K562 (cell line): ENCODE measurements around the gene STK11. TPM values are rescaled to one million over a fixed set of nuclear protein-coding genes. Genes with fewer than 3 reads are reported as not detected.

ENCODE experiments used
- ATAC-seq: fragments of 200-7000 bp; cut with Tn5 transposase; 3 replicates; pipeline ENCODE4 v1.9.1; 2020; ENCODE audit warnings: moderate library complexity
- BruUV-seq: library from RNA; stranded (reverse); fragments of 400-500 nt; replicated peaks from 2 replicates; lab custom pipeline; 2021; lab: Mats Ljungman, UMichigan
- CTCF ChIA-PET: fragments of 300-600 bp; formaldehyde crosslinking; extraction: SDS; loops from one replicate; lab custom pipeline; 2021; ENCODE audit warnings: low intra/inter-chr PET ratio; lab: Yijun Ruan, JAX
- POLR2A ChIA-PET: fragments of 300-600, 350-650 bp; sonication (Branson Sonifier 250); formaldehyde crosslinking; extraction: SDS; loops from one replicate; lab custom pipeline; 2021; ENCODE audit warnings: antibody characterized with exemption, inconsistent platforms; lab: Yijun Ruan, JAX
- DNase-seq, 4 experiments: peaks; one replicate each; pipeline versions ENCODE4 v3.0.0 to v3.0.0-alpha.2; 2011 to 2018; ENCODE audit warnings: low spot score in 3 of 4, mixed read lengths in 3 of 4; ENCODE audit errors: extremely low read depth in 1 of 4
- FAIRE-seq: peaks from 2 replicates; lab custom pipeline; 2011; peaks lifted over from hg19 to GRCh38; lab: Jason Lieb, UNC
- H2AFZ ChIP-seq: 2 replicates; pipeline ENCODE4 v1.6.0; 2011; ENCODE audit warnings: low read depth, low read length, control low read depth, inconsistent platforms
- H3K27ac ChIP-seq: fragments of 200-600 bp; 3 replicates; pipeline ENCODE4 v1.8.0; 2011; ENCODE audit warnings: low read depth, mild to moderate bottlenecking, control low read depth, inconsistent platforms, low read length, moderate library complexity, mixed read lengths; ENCODE audit errors: extremely low read depth
- H3K27me3 ChIP-seq, 2 experiments: fragments of 300-600 bp in 1 of 2; 2 replicates in 1 of 2; 3 replicates in 1 of 2; pipeline versions ENCODE4 v1.6.0 to v1.8.0; 2011; ENCODE audit warnings: inconsistent platforms in 2 of 2, low read length in 2 of 2, mild to moderate bottlenecking in 1 of 2, mixed read lengths in 1 of 2, moderate library complexity in 1 of 2; ENCODE audit not compliant: control insufficient read depth in 2 of 2, insufficient read depth in 2 of 2
- H3K36me3 ChIP-seq: fragments of 300-600 bp; 3 replicates; pipeline ENCODE4 v1.8.0; 2011; ENCODE audit warnings: mild to moderate bottlenecking, low read length, inconsistent platforms; ENCODE audit not compliant: control insufficient read depth, insufficient read depth
- H3K4me1 ChIP-seq, 2 experiments: fragments of 200-600 bp in 1 of 2; replicated peaks in 1 of 2; 2 replicates in 1 of 2; 3 replicates in 1 of 2; pipeline versions ENCODE4 v1.5.1 to v1.8.0; 2011; ENCODE audit warnings: inconsistent platforms in 2 of 2, low read length in 2 of 2, mild to moderate bottlenecking in 1 of 2, mixed read lengths in 1 of 2, moderate library complexity in 1 of 2; ENCODE audit not compliant: control insufficient read depth in 2 of 2, insufficient read depth in 2 of 2
- H3K4me2 ChIP-seq: 2 replicates; pipeline ENCODE4 v1.6.1; 2011; ENCODE audit warnings: low read length, control low read depth, inconsistent platforms, mixed read lengths; ENCODE audit not compliant: insufficient read depth
- H3K4me3 ChIP-seq: fragments of 200-600 bp; sonication (generic), shearing (Covaris generic); 2 replicates; pipeline ENCODE4 v1.5.1; 2016; ENCODE audit warnings: control low read depth, inconsistent platforms
- H3K79me2 ChIP-seq: fragments of 200-600 bp; 3 replicates; pipeline ENCODE4 v1.8.0; 2011; ENCODE audit warnings: low read length, inconsistent platforms; ENCODE audit not compliant: control insufficient read depth, insufficient read depth
- H3K9ac ChIP-seq, 2 experiments: 2 replicates each; pipeline versions ENCODE4 v1.6.0 to v1.6.1; 2011; ENCODE audit warnings: low read depth in 2 of 2, low read length in 2 of 2, control low read depth in 1 of 2, inconsistent platforms in 1 of 2, mild to moderate bottlenecking in 1 of 2, mixed read lengths in 1 of 2; ENCODE audit not compliant: insufficient read depth in 1 of 2
- H3K9me1 ChIP-seq: one replicate; pipeline ENCODE4 v1.6.0; 2011; ENCODE audit warnings: inconsistent platforms, mild to moderate bottlenecking, low read length, moderate library complexity; ENCODE audit not compliant: control insufficient read depth, insufficient read depth
- H3K9me3 ChIP-seq: replicated peaks from 2 replicates; pipeline ENCODE4 v1.5.1; 2011; ENCODE audit warnings: low read depth, low read length, inconsistent platforms; ENCODE audit not compliant: control insufficient read depth, insufficient read depth
- H4K20me1 ChIP-seq: replicated peaks from 2 replicates; pipeline ENCODE4 v1.6.1; 2011; ENCODE audit warnings: low read length, inconsistent platforms, mixed read lengths; ENCODE audit not compliant: control insufficient read depth, insufficient read depth
- ETV5 ChIP-seq: sonication (generic); formaldehyde crosslinking; IDR thresholded peaks from 2 replicates; pipeline ENCODE4 v1.4.0; 2020; ENCODE audit warnings: low read depth, mild to moderate bottlenecking, missing genetic modification reagents
- MGA ChIP-seq: fragments of 450-650 bp; IDR thresholded peaks from 2 replicates; pipeline ENCODE4 v1.6.1; 2016; ENCODE audit warnings: mild to moderate bottlenecking, moderate library complexity
- NCOA4 ChIP-seq: fragments of 450-650 bp; IDR thresholded peaks from 2 replicates; pipeline ENCODE4 v1.6.1; 2018; ENCODE audit warnings: mild to moderate bottlenecking; ENCODE audit not compliant: partially characterized antibody
- NCOA6 ChIP-seq: fragments of 450-650 bp; IDR thresholded peaks from 2 replicates; pipeline ENCODE4 v1.6.1; 2017; ENCODE audit warnings: mild to moderate bottlenecking
- NCOR1 ChIP-seq: fragments of 450-650 bp; IDR thresholded peaks from 2 replicates; pipeline ENCODE4 v1.6.1; 2016; ENCODE audit warnings: mild to moderate bottlenecking, moderate library complexity
- NFIC ChIP-seq: fragments of 450-650 bp; IDR thresholded peaks from 2 replicates; pipeline ENCODE4 v1.6.1; 2017; ENCODE audit warnings: mild to moderate bottlenecking, inconsistent platforms
- SMARCC2 ChIP-seq: fragments of 450-650 bp; IDR thresholded peaks from 2 replicates; pipeline ENCODE4 v1.6.1; 2017; ENCODE audit warnings: antibody characterized with exemption, moderate library complexity, mild to moderate bottlenecking, low read depth
- SUPT5H ChIP-seq: fragments of 450-650 bp; IDR thresholded peaks from 2 replicates; pipeline ENCODE4 v1.6.1; 2016
- TAF9B ChIP-seq: fragments of 450-650 bp; IDR thresholded peaks from 2 replicates; pipeline ENCODE4 v1.6.1; 2018; ENCODE audit warnings: mild to moderate bottlenecking; ENCODE audit not compliant: partially characterized antibody
- TEAD1 ChIP-seq, 2 experiments: fragments of 450-650 bp in 1 of 2; sonication (generic) in 1 of 2; formaldehyde crosslinking; IDR thresholded peaks; 2 replicates each; pipeline versions ENCODE4 v1.4.0 to v1.8.0; 2020 to 2022; ENCODE audit warnings: mild to moderate bottlenecking in 2 of 2, missing genetic modification reagents in 1 of 2
- ZNF431 ChIP-seq: sonication (generic); formaldehyde crosslinking; IDR thresholded peaks from 2 replicates; pipeline ENCODE4 v1.8.0; 2022; ENCODE audit warnings: mild to moderate bottlenecking, missing genetic modification reagents
- WGBS: fragments of 100-300 bp; shearing (Covaris generic); methylation state at CpG from one replicate; pipeline ENCODE4 v1.1.6; 2016; ENCODE audit warnings: low coverage, mixed read lengths; ENCODE audit not compliant: insufficient coverage; ENCODE audit errors: missing lambda C conversion rate; 5-methylcytosine and 5-hydroxymethylcytosine counted together
- in situ Hi-C: fragments of 300-500 bp; cut with MboI; formaldehyde crosslinking; loops from 4 replicates; pipeline ENCODE4 v1.15.0; 2018; ENCODE audit warnings: inconsistent platforms, mixed read lengths
- intact Hi-C: fragments of 100-400 bp; cut with micrococcal nuclease; formaldehyde crosslinking; loops from 2 replicates; pipeline ENCODE4 v1.14.2; 2022
- polyA plus RNA-seq, 8 experiments: library from polyadenylated mRNA; depleted of rRNA in 4 of 8; stranded (reverse) in 5 of 8; unstranded in 3 of 8; fragments of >200 nt; fragmentation: Nextera tagmentation in 2 of 8; fragmentation: Illumina TruSeq in 1 of 8; extraction: Ambion mirVana in 2 of 8; extraction: Trizol in 1 of 8; gene quantifications; 2 replicates each; pipeline versions ENCODE4 v1.2.1 to v1.2.3, GENCODE V29; 2011 to 2014; ENCODE audit warnings: inconsistent platforms in 1 of 8, missing spikeins in 1 of 8
- total RNA-seq, 7 experiments: library from RNA; depleted of rRNA in 6 of 7; stranded (reverse); fragments of >200 nt in 6 of 7; fragmentation: Illumina TruSeq in 2 of 7; extraction: Trizol in 2 of 7; gene quantifications; 2 replicates each; pipeline versions ENCODE4 v1.2.1 to v1.2.3, GENCODE V29; 2011 to 2021; ENCODE audit warnings: low replicate concordance in 1 of 7

Gene STK11
- total and polyA plus RNA-seq, 9 of the 15 experiments (the other 6 are each of a cell fraction or from before 2014, with no cell fraction given), result 0.15 to 96.5 (median 31.7) TPM

GRCh38 chr19:1245494-1246264 lies 40.1 kb downstream of the STK11 start:
- no TSS peak for BruUV-seq
- intact Hi-C loops (no loop called here), in situ Hi-C loops (loop anchor here (25.0 kb wide), 1 partner anchor 483 kb away; the partner anchor contains the start of gene MISP)
- H3K27ac ChIP-seq, result peak overlapping the region; percentile 69; the same call in 1 of the 3 replicates
- ChIA-PET POLR2A (interaction anchor here (0.6 to 5.6 kb wide), 3 partner anchors 23 to 31 kb away, joined by 3 to 90 read pairs (median 4); partner anchors contain the start of gene CIRBP), CTCF (interaction anchor here (4.5 kb wide), 1 partner anchor 22 kb away, joined by 51 read pairs; no protein-coding TSS in a partner anchor)
- H3K4me3 ChIP-seq, result no peak overlapping the region
- H4K20me1 ChIP-seq, result 0 out of 2 replicates have a peak, but pooled peaks cover 5% of the 10 kb centered on the region
- peaks cover 42% of the 10 kb centered on the region; the same call in 2 of the 3 replicates for H3K36me3 ChIP-seq
- H3K4me1 ChIP-seq, result peaks cover 47 to 95% of the 10 kb centered on the region in 2 experiments
- no peak for FAIRE-seq
- ATAC-seq, result no peak
- WGBS, result 66% methylated on average over 18 of the region's 26 CpGs
- no peaks in the 10 kb centered on the region for H3K9me3 ChIP-seq
- peaks cover 4% of the 10 kb centered on the region for H3K9me1 ChIP-seq
- no peak overlapping the region for H3K4me2 ChIP-seq
- H3K79me2 ChIP-seq, result peaks cover 54% of the 10 kb centered on the region
- H2AFZ ChIP-seq, result no peak overlapping the region
- no peak for DNase-seq
- peak overlapping the region in 1 of 2 experiments; percentile 98; a peak in 2 of 4 replicates for H3K9ac ChIP-seq
- no peaks in the 10 kb centered on the region for H3K27me3 ChIP-seq
- no peak for TF ChIP-seq NCOA6
- no peak for TF ChIP-seq NCOA4
- no peak for TF ChIP-seq TEAD1 (CRISPR knock-in tag; IDR thresholded peaks at IDR 0.05)
- TF ChIP-seq ZNF431 (CRISPR knock-in tag), result no peak
- peak; percentile 20; the same call in 1 of the 2 replicates for TF ChIP-seq SUPT5H
- TF ChIP-seq SMARCC2, result no peak
- TF ChIP-seq NFIC, result no peak
- TF ChIP-seq ETV5 (CRISPR knock-in tag), result no peak
- no peak for TF ChIP-seq TAF9B
- TF ChIP-seq MGA, result no peak
- no peak for TF ChIP-seq NCOR1
